ENCODE results near the gene COG7. TPM values are rescaled to one million over a fixed set of nuclear protein-coding genes. Genes with fewer than 3 reads are reported as not detected.

COG7 gene
- total RNA-seq, 1 experiment from 2014 or later, result 29.4 TPM

DNA sequence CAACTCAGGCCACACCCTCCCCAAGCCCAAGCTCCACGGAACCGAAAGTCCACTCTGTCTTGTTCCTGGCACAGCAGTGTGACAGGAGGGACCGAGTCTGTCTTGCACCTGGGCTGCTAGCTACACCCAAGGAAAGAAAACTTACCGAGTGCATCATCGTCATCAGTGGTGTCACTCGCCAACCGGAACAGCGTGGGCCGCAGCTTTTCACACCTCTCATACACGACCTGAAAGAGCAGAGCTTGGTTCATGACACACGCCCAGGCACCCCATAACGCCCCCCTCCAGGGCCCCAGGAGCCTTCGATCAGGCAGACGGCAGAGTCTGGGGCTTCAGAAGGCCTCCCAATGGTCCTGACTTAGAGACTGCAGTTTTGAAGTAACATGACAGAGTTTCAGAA, 29.8 kb upstream of the COG7 start:
- no TSS peak for BruUV-seq (replicated peaks)
- intact Hi-C loops (cut with micrococcal nuclease; ENCODE audit: unreplicated experiment), result no loop called here
- H3K4me3 Mint-ChIP-seq (ENCODE audit: low read depth, unreplicated experiment), result no peak overlapping the region
- CTCF ChIA-PET, result no interaction called here
- no peaks in the 10 kb centered on the region for H3K27me3 Mint-ChIP-seq (ENCODE audit: unreplicated experiment)
- TF ChIP-seq, protein P1, sequence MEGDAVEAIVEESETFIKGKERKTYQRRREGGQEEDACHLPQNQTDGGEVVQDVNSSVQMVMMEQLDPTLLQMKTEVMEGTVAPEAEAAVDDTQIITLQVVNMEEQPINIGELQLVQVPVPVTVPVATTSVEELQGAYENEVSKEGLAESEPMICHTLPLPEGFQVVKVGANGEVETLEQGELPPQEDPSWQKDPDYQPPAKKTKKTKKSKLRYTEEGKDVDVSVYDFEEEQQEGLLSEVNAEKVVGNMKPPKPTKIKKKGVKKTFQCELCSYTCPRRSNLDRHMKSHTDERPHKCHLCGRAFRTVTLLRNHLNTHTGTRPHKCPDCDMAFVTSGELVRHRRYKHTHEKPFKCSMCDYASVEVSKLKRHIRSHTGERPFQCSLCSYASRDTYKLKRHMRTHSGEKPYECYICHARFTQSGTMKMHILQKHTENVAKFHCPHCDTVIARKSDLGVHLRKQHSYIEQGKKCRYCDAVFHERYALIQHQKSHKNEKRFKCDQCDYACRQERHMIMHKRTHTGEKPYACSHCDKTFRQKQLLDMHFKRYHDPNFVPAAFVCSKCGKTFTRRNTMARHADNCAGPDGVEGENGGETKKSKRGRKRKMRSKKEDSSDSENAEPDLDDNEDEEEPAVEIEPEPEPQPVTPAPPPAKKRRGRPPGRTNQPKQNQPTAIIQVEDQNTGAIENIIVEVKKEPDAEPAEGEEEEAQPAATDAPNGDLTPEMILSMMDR (IDR thresholded peaks at IDR 0.05; ENCODE audit: unreplicated experiment), result no peak
- H3K36me3 Mint-ChIP-seq (ENCODE audit: insufficient read depth, unreplicated experiment), result peaks cover 64% of the 10 kb centered on the region
- no peak overlapping the region for H3K27ac Mint-ChIP-seq (ENCODE audit: unreplicated experiment)
- no peak for DNase-seq
- H3K9me3 Mint-ChIP-seq (ENCODE audit: low read depth, unreplicated experiment), result no peaks in the 10 kb centered on the region
- no peaks in the 10 kb centered on the region for H3K4me1 Mint-ChIP-seq (ENCODE audit: low read depth, unreplicated experiment)

DNA sequence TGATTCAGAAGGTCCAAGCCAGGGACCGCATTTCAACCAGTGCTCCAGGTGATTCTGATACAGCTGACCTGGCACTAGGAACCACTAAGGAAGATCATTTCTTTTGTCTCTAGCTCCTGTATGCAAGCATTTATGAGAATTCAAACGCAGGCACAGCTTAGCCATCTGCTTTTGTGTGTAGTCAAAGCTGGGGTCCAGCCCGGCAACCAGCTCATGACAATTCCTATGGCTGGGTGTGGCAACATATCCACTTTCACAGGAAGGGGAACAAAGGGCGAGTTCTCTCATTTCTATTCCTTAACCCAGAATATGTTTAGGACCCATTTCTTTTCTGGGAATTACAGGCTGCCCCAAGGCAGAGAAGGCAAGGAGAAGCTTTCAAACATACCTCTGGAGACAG, 27.3 kb upstream of the COG7 start:
- Mint-ChIP-seq H3K27ac (ENCODE audit: unreplicated experiment) (no peak overlapping the region), H3K36me3 (ENCODE audit: insufficient read depth, unreplicated experiment) (peaks cover 45% of the 10 kb centered on the region), H3K4me1 (ENCODE audit: low read depth, unreplicated experiment) (no peaks in the 10 kb centered on the region), H3K27me3 (ENCODE audit: unreplicated experiment) (no peaks in the 10 kb centered on the region), H3K4me3 (ENCODE audit: low read depth, unreplicated experiment) (no peak overlapping the region), H3K9me3 (ENCODE audit: low read depth, unreplicated experiment) (no peaks in the 10 kb centered on the region)
- CTCF ChIA-PET, result no interaction called here
- BruUV-seq (replicated peaks), result no TSS peak
- TF ChIP-seq, protein P1 (IDR thresholded peaks at IDR 0.05; ENCODE audit: unreplicated experiment), result no peak
- DNase-seq, result no peak
- intact Hi-C loops (cut with micrococcal nuclease; ENCODE audit: unreplicated experiment), result no loop called here

DNA sequence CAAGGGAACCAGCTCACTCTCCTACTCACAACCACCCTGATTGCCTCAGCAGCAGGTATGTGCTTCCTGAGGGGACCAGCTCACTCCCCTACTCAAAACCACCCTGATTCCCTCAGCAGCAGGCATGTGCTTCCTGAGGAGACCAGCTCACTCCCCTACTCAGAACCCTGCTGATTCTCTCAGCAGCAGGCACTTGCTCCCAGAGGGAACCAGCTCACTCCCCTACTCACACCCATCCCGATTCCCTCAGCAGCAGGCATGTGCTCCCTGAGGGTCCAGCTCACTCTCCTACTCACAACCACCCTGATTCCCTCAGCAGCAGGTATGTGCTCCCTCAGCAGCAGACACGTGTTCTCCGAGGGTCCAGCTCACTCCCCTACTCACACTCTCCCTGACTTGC, 26.1 kb upstream of the COG7 start:
- H3K9me3 Mint-ChIP-seq (ENCODE audit: low read depth, unreplicated experiment), result no peaks in the 10 kb centered on the region
- H3K27ac Mint-ChIP-seq (ENCODE audit: unreplicated experiment), result no peak overlapping the region
- H3K27me3 Mint-ChIP-seq (ENCODE audit: unreplicated experiment), result no peaks in the 10 kb centered on the region
- no peak for DNase-seq
- TF ChIP-seq, protein P1 (IDR thresholded peaks at IDR 0.05; ENCODE audit: unreplicated experiment), result no peak
- peaks cover 45% of the 10 kb centered on the region for H3K36me3 Mint-ChIP-seq (ENCODE audit: insufficient read depth, unreplicated experiment)
- H3K4me1 Mint-ChIP-seq (ENCODE audit: low read depth, unreplicated experiment), result no peaks in the 10 kb centered on the region
- no peak overlapping the region for H3K4me3 Mint-ChIP-seq (ENCODE audit: low read depth, unreplicated experiment)
- CTCF ChIA-PET, result interaction anchor here (0.6 kb wide), 1 partner anchor 212 kb away, joined by 7 read pairs; no protein-coding TSS in a partner anchor
- intact Hi-C loops (cut with micrococcal nuclease; ENCODE audit: unreplicated experiment), result no loop called here
- BruUV-seq (replicated peaks), result no TSS peak

DNA sequence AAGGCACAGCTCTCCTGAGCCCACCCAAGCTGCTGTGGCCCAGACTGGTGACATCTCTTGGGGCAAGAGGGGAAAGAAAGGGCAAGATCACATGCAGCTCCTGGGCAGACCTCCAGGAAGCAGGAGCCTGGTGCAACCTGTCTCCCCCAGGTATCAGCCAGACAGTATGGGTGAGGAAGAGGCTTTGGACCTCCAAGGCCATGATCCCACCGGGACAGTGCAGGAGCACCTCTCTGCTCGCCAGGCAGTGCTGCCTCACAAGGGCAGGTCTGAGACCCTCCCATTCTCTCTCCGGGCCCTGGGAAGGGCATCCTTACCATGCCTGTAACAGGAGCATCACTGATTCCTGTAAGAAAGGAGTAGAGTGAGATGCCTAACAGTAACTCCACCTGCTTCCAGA, 25.6 kb upstream of the COG7 start:
- DNase-seq, result no peak
- H3K27ac Mint-ChIP-seq (ENCODE audit: unreplicated experiment), result no peak overlapping the region
- H3K4me3 Mint-ChIP-seq (ENCODE audit: low read depth, unreplicated experiment), result no peak overlapping the region
- no peaks in the 10 kb centered on the region for H3K9me3 Mint-ChIP-seq (ENCODE audit: low read depth, unreplicated experiment)
- TF ChIP-seq, protein P1 (IDR thresholded peaks at IDR 0.05; ENCODE audit: unreplicated experiment), result no peak
- CTCF ChIA-PET, result interaction anchor here (0.6 kb wide), 2 partner anchors 211 to 1021 kb away, joined by 3 to 7 read pairs; no protein-coding TSS in a partner anchor
- no TSS peak for BruUV-seq (replicated peaks)
- H3K27me3 Mint-ChIP-seq (ENCODE audit: unreplicated experiment), result no peaks in the 10 kb centered on the region
- no peaks in the 10 kb centered on the region for H3K4me1 Mint-ChIP-seq (ENCODE audit: low read depth, unreplicated experiment)
- intact Hi-C loops (cut with micrococcal nuclease; ENCODE audit: unreplicated experiment), result no loop called here
- peaks cover 49% of the 10 kb centered on the region for H3K36me3 Mint-ChIP-seq (ENCODE audit: insufficient read depth, unreplicated experiment)
